Panc1 (cell line): ENCODE results near the gene TANC1.

Experiments
- CTCF ChIP-seq: fragments of 450-650 bp; IDR thresholded peaks from 2 replicates; pipeline ENCODE4 v1.5.1; 2017; ENCODE audit warnings: mild to moderate bottlenecking
- POLR2AphosphoS5 ChIP-seq: IDR thresholded peaks from 2 replicates; pipeline ENCODE4 v1.6.1; 2012; ENCODE audit warnings: mild to moderate bottlenecking, low read depth, low read length, moderate library complexity
- REST ChIP-seq, 2 experiments: IDR thresholded peaks; 2 replicates each; pipeline ENCODE4 v1.6.1; 2011 to 2012; ENCODE audit warnings: low read depth in 2 of 2, control low read depth in 1 of 2, low read length in 1 of 2, mild to moderate bottlenecking in 1 of 2, moderate library complexity in 1 of 2; ENCODE audit not compliant: insufficient read depth in 1 of 2
- SIN3A ChIP-seq: IDR thresholded peaks from 2 replicates; pipeline ENCODE4 v1.6.1; 2012; ENCODE audit warnings: low read depth, mild to moderate bottlenecking, low read length, moderate library complexity, borderline replicate concordance; ENCODE audit not compliant: insufficient read depth

GRCh38 chr2:159147690-159148089 lies 179.2 kb downstream of the TANC1 start:
- TF ChIP-seq CTCF = no peak
- no peak for TF ChIP-seq POLR2AphosphoS5
- TF ChIP-seq REST (IDR thresholded peaks at IDR 0.05; ENCODE audit: insufficient read depth in 1 of 2, low read depth in 2 of 2, low read length in 1 of 2) = no peak
- no peak for TF ChIP-seq SIN3A
